Uterus (tissue), 2 donors: ENCODE measurements around the gene PGBD5.

Experiments
- POLR2A ChIP-seq, 2 donors: fragments of 450-650 bp; IDR thresholded peaks; one replicate each; pipeline ENCODE4 v1.6.1; 2016; ENCODE audit warnings: antibody characterized with exemption in 2 of 2, mild to moderate bottlenecking in 1 of 2, moderate library complexity in 1 of 2
- TF ChIP-seq, protein P1 (sequence below), 4 experiments: fragments of 200-600 bp in 2 of 4; fragments of 450-650 bp in 2 of 4; sonication (generic) in 2 of 4; IDR thresholded peaks; one replicate each; pipeline ENCODE4 v1.5.1; 2016 to 2019; ENCODE audit warnings: antibody characterized with exemption in 4 of 4, mild to moderate bottlenecking in 2 of 4, moderate library complexity in 1 of 4

DNA sequence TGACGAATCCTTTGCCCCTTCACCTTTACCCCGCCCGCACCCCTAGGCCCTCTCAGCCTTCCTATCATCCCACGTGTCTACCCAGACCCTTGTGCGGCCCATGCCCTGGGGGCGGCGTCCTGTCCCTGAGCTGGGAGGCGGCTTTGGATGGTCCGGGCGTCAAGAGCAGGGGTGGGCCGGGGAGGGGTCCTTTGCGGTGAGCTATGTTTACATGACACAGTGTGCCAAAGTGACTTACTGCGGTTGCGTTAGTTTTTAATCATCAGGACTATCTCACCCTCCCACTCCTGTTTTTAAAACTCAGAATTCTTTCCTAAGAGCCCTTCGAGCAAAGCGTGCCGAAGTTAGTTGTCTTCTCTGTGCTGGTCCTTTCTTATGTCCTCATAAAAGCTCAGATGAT lies 144.6 kb downstream of the PGBD5 start:
- TF ChIP-seq, protein P1, sequence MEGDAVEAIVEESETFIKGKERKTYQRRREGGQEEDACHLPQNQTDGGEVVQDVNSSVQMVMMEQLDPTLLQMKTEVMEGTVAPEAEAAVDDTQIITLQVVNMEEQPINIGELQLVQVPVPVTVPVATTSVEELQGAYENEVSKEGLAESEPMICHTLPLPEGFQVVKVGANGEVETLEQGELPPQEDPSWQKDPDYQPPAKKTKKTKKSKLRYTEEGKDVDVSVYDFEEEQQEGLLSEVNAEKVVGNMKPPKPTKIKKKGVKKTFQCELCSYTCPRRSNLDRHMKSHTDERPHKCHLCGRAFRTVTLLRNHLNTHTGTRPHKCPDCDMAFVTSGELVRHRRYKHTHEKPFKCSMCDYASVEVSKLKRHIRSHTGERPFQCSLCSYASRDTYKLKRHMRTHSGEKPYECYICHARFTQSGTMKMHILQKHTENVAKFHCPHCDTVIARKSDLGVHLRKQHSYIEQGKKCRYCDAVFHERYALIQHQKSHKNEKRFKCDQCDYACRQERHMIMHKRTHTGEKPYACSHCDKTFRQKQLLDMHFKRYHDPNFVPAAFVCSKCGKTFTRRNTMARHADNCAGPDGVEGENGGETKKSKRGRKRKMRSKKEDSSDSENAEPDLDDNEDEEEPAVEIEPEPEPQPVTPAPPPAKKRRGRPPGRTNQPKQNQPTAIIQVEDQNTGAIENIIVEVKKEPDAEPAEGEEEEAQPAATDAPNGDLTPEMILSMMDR (IDR thresholded peaks at IDR 0.05): no peak
- no peak for TF ChIP-seq POLR2A (IDR thresholded peaks at IDR 0.05)
